GM06990 (cell line): ENCODE results near the gene FBLN2.

ENCODE experiments used
- DNase-seq: peaks from one replicate; pipeline ENCODE4 v3.0.0-alpha.2; 2011; ENCODE audit not compliant: insufficient read length; ENCODE audit errors: extremely low read depth
- H3K27me3 ChIP-seq: replicated peaks from 2 replicates; pipeline ENCODE4 v1.6.0; 2011; ENCODE audit warnings: low read length; ENCODE audit not compliant: control insufficient read depth, insufficient read depth
- H3K36me3 ChIP-seq: 2 replicates; pipeline ENCODE4 v1.5.1; 2011; ENCODE audit warnings: low read length; ENCODE audit not compliant: control insufficient read depth, insufficient read depth
- H3K4me3 ChIP-seq: replicated peaks from 2 replicates; pipeline ENCODE4 v1.5.1; 2011; ENCODE audit warnings: low read depth, mild to moderate bottlenecking, control low read depth, low read length
- CTCF ChIP-seq: IDR thresholded peaks from 2 replicates; pipeline ENCODE4 v1.5.1; 2011; ENCODE audit warnings: low read length, control low read depth, mild to moderate bottlenecking, inconsistent platforms; ENCODE audit not compliant: insufficient read depth, poor library complexity, severe bottlenecking

FBLN2 gene

GRCh38 chr3:13540297-13540995 is 8.5 kb upstream of the FBLN2 start:
- TF ChIP-seq CTCF = no peak
- Histone ChIP-seq H3K4me3 (no peak overlapping the region), H3K36me3 (no peaks in the 10 kb centered on the region), H3K27me3 (peaks cover 1% of the 10 kb centered on the region; the same call in 1 of the 2 replicates)
- DNase-seq = no peak

- TF ChIP-seq CTCF = no peak
- Histone ChIP-seq H3K36me3 (no peaks in the 10 kb centered on the region), H3K27me3 (peaks cover 1% of the 10 kb centered on the region; the same call in 1 of the 2 replicates), H3K4me3 (no peak overlapping the region)
- no peak for DNase-seq
Observed at GRCh38 chr3:13541691-13542090, 7.2 kb upstream of the FBLN2 start.

GRCh38 chr3:13542142-13542541 is 6.8 kb upstream of the FBLN2 start:
- H3K4me3 ChIP-seq = no peak overlapping the region
- no peak for DNase-seq
- H3K27me3 ChIP-seq = peaks cover 1% of the 10 kb centered on the region; the same call in 1 of the 2 replicates
- H3K36me3 ChIP-seq = no peaks in the 10 kb centered on the region
- no peak for TF ChIP-seq CTCF

GRCh38 chr3:13543253-13543652 is 5.7 kb upstream of the FBLN2 start:
- H3K27me3 ChIP-seq = no peaks in the 10 kb centered on the region; the same call in 1 of the 2 replicates
- no peak overlapping the region for H3K4me3 ChIP-seq
- no peaks in the 10 kb centered on the region for H3K36me3 ChIP-seq
- no peak for TF ChIP-seq CTCF
- no peak for DNase-seq

- TF ChIP-seq CTCF = no peak
- no peak for DNase-seq
- H3K36me3 ChIP-seq = no peaks in the 10 kb centered on the region
- H3K27me3 ChIP-seq = no peaks in the 10 kb centered on the region; the same call in 1 of the 2 replicates
- H3K4me3 ChIP-seq = no peak overlapping the region
Observed at GRCh38 chr3:13544293-13544831, 4.6 kb upstream of the FBLN2 start.
